HG03432 (cell line): ENCODE measurements around the gene DCHS1.
"Not testable (repeated sequence)": the region's sequence is repeated elsewhere in the genome, so short reads cannot be mapped to it uniquely, and the experiment has no call there.

Experiments used
- ATAC-seq: cut with Tn5 transposase; IDR thresholded peaks from one replicate; pipeline ENCODE4 v1.9.1; 2021; ENCODE audit warnings: mild to moderate bottlenecking, moderate library complexity; ENCODE audit not compliant: unreplicated experiment

DCHS1 gene, protein sequence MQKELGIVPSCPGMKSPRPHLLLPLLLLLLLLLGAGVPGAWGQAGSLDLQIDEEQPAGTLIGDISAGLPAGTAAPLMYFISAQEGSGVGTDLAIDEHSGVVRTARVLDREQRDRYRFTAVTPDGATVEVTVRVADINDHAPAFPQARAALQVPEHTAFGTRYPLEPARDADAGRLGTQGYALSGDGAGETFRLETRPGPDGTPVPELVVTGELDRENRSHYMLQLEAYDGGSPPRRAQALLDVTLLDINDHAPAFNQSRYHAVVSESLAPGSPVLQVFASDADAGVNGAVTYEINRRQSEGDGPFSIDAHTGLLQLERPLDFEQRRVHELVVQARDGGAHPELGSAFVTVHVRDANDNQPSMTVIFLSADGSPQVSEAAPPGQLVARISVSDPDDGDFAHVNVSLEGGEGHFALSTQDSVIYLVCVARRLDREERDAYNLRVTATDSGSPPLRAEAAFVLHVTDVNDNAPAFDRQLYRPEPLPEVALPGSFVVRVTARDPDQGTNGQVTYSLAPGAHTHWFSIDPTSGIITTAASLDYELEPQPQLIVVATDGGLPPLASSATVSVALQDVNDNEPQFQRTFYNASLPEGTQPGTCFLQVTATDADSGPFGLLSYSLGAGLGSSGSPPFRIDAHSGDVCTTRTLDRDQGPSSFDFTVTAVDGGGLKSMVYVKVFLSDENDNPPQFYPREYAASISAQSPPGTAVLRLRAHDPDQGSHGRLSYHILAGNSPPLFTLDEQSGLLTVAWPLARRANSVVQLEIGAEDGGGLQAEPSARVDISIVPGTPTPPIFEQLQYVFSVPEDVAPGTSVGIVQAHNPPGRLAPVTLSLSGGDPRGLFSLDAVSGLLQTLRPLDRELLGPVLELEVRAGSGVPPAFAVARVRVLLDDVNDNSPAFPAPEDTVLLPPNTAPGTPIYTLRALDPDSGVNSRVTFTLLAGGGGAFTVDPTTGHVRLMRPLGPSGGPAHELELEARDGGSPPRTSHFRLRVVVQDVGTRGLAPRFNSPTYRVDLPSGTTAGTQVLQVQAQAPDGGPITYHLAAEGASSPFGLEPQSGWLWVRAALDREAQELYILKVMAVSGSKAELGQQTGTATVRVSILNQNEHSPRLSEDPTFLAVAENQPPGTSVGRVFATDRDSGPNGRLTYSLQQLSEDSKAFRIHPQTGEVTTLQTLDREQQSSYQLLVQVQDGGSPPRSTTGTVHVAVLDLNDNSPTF (N-terminal part only)

DNA sequence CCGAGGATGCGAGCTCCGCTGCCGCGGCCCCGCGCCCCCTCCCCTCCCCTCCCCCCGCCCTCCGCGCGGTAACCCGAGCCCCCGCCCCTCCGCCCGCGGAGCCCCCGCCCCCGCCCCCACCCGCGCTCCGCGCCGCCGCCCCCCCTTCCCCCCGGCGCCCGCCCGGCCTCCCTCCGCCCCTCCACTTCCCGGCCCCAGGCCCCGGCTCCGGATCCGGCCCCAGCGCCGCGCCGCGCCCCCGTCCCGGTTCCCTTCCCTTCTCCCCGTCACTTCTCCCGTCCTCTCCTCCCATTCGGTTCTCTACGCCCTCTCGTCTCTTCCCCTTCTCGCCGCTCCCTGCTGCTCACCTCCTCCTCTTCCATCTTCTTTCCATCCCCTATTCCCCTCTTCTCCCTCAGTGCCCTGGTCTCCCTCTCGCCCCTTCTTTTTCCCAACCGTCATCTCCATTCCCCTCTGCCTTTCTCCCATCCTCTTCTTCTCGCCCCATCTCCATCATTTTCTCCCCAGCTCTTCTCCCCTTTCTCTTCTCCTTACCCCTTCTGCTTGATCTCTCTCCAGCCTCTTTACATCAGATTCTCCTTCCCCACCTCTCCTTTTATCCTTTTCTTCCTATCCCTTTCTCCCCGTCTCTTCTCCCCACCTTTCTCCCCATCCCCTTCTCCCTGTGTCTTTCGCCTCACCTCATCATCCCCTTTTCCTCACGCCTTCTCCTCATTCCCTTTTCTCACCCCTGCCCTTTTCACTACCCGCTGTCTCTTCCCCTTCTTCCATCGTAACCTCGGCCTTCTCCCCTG is at the start of gene DCHS1:
Gene DCHS1, minus strand, starts transcription at position 20 of the 794 bp plus-strand sequence. CDS start 14,196 bp downstream, outside the sequence.
- no peak for ATAC-seq

DNA sequence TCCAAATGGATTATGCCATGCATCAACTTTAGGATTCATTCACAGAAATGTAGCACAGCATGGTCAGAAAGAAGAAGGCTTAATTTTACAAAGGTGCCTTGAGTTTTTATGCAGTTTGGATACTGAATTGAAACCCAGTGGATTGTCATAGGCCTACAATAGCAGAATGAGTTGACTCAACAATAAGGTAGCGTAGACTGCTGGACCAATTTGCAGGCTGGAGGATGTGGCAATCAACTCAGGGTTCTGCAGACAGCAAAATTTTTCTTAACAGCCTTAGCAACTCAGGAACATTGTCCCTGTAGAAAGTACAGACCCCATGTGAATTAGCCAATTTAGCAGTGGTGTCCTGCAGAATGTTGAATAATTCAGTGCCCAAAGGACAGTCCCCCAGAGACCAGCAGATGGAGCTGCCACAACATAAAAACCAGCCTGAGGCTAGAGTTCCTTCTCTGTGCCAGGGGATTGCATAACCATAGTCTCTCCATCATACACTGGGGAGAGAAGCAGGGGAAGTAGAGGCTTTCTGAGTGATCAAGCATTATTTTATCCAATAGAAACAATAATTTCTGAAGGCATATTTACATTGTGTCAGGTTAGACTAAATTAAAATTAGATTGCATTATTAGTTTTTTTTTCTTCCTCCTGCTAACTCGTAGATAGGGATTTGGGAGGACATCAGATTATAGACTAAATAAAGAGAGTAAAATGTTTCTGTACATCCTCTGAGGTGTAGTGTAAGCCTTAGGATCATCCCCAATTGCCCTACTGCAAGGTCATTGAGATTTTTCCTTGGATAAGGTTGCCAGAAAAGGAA is 47.8 kb upstream of the DCHS1 start:
- ATAC-seq = peak; percentile 62

GRCh38 chr11:6701955-6702354 is 46.3 kb upstream of the DCHS1 start:
- not testable (repeated sequence) for ATAC-seq

DNA sequence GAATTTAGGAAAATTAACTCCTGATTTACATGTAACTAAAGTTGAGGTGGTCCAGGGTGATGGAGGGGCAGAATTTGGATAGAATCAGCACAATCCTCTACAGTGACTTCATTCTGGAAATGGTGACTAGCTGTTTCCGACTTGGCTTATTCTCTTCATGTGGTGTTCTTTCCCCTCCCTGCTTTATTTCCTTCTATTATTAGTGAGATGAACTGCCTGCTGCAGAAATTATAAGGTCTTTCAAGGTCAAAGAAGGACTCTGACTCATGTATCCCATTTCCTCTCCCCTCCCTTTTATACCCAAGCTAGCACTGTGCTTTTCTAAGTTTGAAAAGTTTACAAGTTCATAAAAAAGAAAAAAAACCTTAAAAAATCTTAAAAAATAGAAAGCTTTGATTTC is 39.8 kb upstream of the DCHS1 start:
- no peak for ATAC-seq

DNA sequence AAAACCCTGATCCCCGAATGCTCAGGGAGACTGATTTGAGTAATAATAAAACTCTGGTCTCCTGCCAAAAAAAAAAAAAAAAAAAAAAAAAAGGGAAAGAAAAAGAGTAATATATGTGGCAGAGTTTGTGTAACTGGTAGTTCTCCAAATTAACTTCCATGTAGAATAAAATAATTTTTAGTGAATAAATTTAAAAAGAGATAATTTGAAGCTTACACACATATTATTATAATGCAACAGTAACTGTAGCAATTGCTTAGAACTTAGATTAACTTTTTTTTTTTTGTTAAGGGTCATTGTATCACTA is 38.6 kb upstream of the DCHS1 start:
- ATAC-seq = no peak

- ATAC-seq = no peak
These were observed 38.0 kb upstream of the DCHS1 start for GRCh38 chr11:6693342-6694228.

DNA sequence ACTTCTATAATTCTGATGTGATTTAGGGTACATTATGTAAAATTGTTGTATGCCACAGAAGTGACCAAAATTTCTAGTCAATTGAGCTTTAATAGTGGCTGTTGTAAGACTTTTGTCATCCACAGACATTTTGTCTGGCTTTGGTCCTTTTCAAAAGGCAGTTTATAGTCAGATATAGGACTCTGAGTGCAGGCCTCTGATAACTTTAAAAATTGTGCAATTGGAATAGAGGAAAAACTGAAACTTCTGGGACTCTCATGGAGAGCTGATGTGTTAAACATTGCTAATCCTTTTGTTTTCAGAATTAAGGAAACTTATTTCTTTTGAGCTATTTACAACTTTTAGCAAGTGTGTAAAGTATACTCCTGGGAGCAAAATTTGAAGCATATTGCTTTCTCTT is 36.5 kb upstream of the DCHS1 start:
- ATAC-seq = no peak

DNA sequence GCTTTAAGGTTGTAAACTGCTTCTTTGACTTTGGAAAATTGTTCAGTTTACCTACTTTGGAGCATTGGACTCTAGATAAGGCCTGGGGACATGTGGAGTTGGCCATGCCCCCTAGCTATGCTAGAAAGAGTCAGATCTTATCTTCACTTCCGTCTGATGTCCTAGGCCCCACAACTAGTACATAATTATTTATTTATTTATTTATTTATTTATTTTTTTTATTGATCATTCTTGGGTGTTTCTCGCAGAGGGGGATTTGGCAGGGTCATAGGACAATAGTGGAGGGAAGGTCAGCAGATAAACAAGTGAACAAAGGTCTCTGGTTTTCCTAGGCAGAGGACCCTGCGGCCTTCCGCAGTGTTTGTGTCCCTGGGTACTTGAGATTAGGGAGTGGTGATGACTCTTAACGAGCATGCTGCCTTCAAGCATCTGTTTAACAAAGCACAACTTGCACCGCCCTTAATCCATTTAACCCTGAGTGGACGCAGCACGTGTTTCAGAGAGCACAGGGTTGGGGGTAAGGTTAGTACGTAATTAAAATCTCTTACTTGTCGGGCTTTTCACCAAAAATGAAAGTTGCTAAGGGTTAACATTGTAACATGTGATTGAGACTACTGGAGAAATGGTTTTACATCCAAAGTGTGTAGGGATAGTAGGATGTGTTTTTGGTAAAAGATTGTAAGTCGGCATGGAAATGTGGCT is 35.0 kb upstream of the DCHS1 start:
- not testable (repeated sequence) for ATAC-seq

- ATAC-seq = no peak
These were observed 32.3 kb upstream of the DCHS1 start for GRCh38 chr11:6687876-6688275.

GRCh38 chr11:6686006-6686405 is 30.4 kb upstream of the DCHS1 start:
- no peak for ATAC-seq

DNA sequence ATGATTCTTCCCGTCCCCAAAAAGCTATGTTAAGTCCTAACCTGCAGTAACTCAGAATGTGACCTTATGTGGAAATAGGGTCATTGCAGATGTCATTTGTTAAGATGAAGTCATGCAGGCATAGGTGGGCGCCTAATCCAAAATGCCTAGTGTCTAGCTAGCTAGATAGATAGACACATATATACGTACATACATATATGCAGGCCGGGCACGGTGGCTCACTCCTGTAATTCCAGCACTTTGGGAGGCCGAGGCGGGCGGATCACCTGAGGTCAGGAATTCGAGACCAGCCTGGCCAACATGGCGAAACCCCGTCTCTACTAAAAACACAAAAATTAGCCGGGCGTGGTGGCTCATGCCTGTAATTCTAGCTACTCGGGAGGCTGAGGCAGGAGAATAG is 28.5 kb upstream of the DCHS1 start:
- not testable (repeated sequence) for ATAC-seq

DNA sequence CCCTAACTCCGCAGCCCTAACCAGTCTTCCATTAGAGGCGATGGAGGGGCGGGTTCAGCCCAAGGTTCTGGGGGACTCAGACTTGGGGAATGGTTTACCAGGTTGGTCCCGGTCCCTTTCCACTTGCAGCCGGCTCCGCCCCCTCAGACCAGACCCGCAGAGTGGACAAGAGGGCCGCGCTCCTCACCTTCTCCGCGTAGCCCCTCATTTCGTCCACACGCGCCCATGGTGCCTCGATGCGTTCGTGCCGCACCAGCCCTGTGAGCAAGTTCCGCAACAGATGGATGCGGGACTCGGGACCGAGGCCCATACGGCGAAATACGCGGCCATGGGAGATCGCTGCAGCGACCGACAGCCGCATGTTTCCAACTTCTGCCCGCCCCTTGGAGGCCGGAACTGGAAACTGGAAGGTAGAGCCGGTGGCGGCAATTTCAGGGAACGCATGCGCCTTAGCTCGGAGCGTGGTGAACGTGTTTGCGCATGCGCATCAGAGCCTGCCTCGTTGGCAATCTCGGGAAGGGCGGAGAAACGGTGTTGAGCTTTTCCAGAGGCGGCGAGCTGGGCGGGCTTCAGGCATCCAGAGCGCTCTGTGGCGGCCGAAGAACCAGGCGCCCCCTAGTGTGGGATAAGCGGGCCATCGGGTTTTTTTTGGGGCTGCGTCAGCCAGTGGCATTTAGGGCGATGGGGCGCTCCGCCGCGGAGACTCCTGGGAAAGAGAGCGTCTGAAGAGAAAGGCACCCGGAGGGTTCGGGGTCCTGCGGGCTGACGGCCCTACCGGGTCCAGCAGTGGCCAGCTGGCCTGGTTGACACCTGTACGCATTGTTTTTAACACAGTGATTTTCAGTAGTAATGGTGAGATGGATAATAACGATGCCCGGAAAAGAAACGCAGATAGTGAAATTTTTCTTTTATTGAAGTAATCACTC is 27.6 kb upstream of the DCHS1 start, which contains the start of gene MRPL17:
Gene MRPL17, minus strand, starts transcription at position 405 of the 926 bp plus-strand sequence. Its CDS starts 44 bp downstream, at position 361.
- peak; percentile 93 for ATAC-seq

GRCh38 chr11:6682591-6682935 is 27.0 kb upstream of the DCHS1 start:
- peak; percentile 0 for ATAC-seq

GRCh38 chr11:6681949-6682348 is 26.3 kb upstream of the DCHS1 start:
- no peak for ATAC-seq

GRCh38 chr11:6681505-6681904 is 25.9 kb upstream of the DCHS1 start:
- no peak for ATAC-seq

DNA sequence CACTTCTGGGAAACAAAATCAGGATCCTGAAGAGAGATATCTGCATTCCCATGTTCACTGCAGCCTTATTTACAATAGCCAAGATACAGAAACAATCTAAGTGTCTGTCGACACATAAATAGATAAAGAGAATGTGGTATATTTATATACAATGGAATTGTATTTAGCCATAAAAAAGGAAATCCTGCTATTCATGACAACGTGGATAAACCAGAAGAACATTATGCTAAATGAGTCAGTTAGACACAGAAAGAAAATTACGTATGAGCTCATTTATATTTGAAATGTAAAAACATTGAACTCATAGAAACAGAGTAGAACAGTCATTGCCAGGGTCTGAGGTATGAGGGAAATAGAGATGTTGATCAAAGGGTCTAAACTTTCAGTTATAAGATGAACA is 21.4 kb upstream of the DCHS1 start:
- no peak for ATAC-seq

DNA sequence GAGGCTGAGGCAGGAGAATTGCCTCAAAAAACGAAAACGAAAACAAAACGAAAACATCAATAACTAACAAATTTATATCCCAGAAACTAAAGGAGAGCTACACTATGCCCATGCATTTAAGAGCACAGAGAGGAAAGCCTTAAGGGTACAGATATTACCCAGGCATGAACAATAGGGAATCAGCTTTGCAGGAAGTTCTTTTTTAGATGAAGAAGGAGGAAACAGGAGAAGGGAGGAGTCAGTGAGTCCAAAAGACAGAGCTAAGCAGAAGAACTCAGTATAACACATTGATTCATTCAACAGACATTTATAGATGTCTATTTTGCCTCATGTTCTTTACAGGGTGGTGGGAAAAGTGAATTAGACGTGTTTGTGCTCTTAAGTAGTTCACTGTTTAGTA is 19.3 kb upstream of the DCHS1 start:
- no peak for ATAC-seq
